PC-9 (cell line): ENCODE results near the gene CYLD. TPM values are rescaled to one million over a fixed set of nuclear protein-coding genes. Genes with fewer than 3 reads are reported as not detected.

ENCODE experiments used
- BruUV-seq: library from RNA; stranded (reverse); fragments of 400-500 nt; replicated peaks from 2 replicates; lab custom pipeline; 2021; lab: Mats Ljungman, UMichigan
- CTCF ChIA-PET: fragments of 300-600 bp; sonication (Branson Sonifier 250); formaldehyde crosslinking; loops from one replicate; lab custom pipeline; 2022; ENCODE audit warnings: antibody characterized with exemption; lab: Charles Lee
- POLR2A ChIA-PET: fragments of 300-600 bp; sonication (Branson Sonifier 250); formaldehyde crosslinking; loops from one replicate; lab custom pipeline; 2022; ENCODE audit warnings: antibody characterized with exemption; ENCODE audit not compliant: unreplicated experiment; lab: Charles Lee
- DNase-seq, 2 experiments: peaks; one replicate each; pipeline versions ENCODE4 v3.0.0 to v3.0.0-alpha.2; 2015 to 2022; ENCODE audit warnings: mixed read lengths in 1 of 2
- H2AFZ ChIP-seq: fragments of 200-600 bp; sonication (generic); 2 replicates; pipeline ENCODE4 v1.8.1; 2017; ENCODE audit warnings: antibody characterized with exemption
- H3F3A ChIP-seq: fragments of 200-600 bp; sonication (generic); 2 replicates; pipeline ENCODE4 v1.8.1; 2017; ENCODE audit warnings: antibody characterized with exemption, mild to moderate bottlenecking, low read depth; ENCODE audit not compliant: insufficient read depth
- H3K27ac ChIP-seq: fragments of 200-600 bp; sonication (generic); 2 replicates; pipeline ENCODE4 v1.6.1; 2016; ENCODE audit warnings: mixed run types
- H3K27me3 ChIP-seq: fragments of 200-600 bp; sonication (generic); 2 replicates; pipeline ENCODE4 v1.6.1; 2016; ENCODE audit warnings: low read depth, mixed run types; ENCODE audit not compliant: insufficient read depth
- H3K36me3 ChIP-seq: fragments of 200-600 bp; sonication (generic); 2 replicates; pipeline ENCODE4 v1.6.1; 2016; ENCODE audit warnings: low read depth, mixed run types
- H3K4me1 ChIP-seq: fragments of 200-600 bp; sonication (generic); replicated peaks from 2 replicates; pipeline ENCODE4 v1.6.1; 2016; ENCODE audit warnings: mixed run types; ENCODE audit not compliant: insufficient read depth
- H3K4me2 ChIP-seq: fragments of 200-600 bp; sonication (generic); 2 replicates; pipeline ENCODE4 v1.6.1; 2017; ENCODE audit warnings: mixed run types
- H3K4me3 ChIP-seq: fragments of 200-600 bp; sonication (generic); 2 replicates; pipeline ENCODE4 v1.6.1; 2016; ENCODE audit warnings: mixed run types
- H3K79me2 ChIP-seq: fragments of 200-600 bp; sonication (generic); 2 replicates; pipeline ENCODE4 v1.6.1; 2017; ENCODE audit warnings: low read depth, mixed run types
- H3K9me2 ChIP-seq: fragments of 200-600 bp; sonication (generic); 2 replicates; pipeline ENCODE4 v1.8.1; 2017; ENCODE audit warnings: mild to moderate bottlenecking; ENCODE audit not compliant: insufficient read depth
- H3K9me3 ChIP-seq: fragments of 200-600 bp; sonication (generic); 2 replicates; pipeline ENCODE4 v1.8.1; 2016; ENCODE audit warnings: low read depth; ENCODE audit not compliant: insufficient read depth
- H4K20me1 ChIP-seq: fragments of 200-600 bp; sonication (generic); 2 replicates; pipeline ENCODE4 v1.8.1; 2017; ENCODE audit not compliant: insufficient read depth
- CTCF ChIP-seq: fragments of 200-600 bp; sonication (generic); conservative IDR thresholded peaks from 2 replicates; pipeline ENCODE4 v1.6.1; 2017; ENCODE audit warnings: mixed run types, antibody characterized with exemption, mild to moderate bottlenecking, moderate library complexity
- EZH2 ChIP-seq: fragments of 200-600 bp; sonication (generic); IDR thresholded peaks from 2 replicates; pipeline ENCODE4 v1.8.0; 2017; ENCODE audit warnings: antibody characterized with exemption, low read depth
- intact Hi-C: fragments of 100-400 bp; cut with micrococcal nuclease; formaldehyde crosslinking; loops from one replicate; pipeline ENCODE4 v1.10.0; 2022; ENCODE audit not compliant: unreplicated experiment
- total RNA-seq: library from RNA; stranded (reverse); gene quantifications from 2 replicates; pipeline ENCODE4 v1.2.3, GENCODE V29; 2021

The CYLD gene
- total RNA-seq, 1 experiment from 2014 or later = 19.0 TPM

DNA sequence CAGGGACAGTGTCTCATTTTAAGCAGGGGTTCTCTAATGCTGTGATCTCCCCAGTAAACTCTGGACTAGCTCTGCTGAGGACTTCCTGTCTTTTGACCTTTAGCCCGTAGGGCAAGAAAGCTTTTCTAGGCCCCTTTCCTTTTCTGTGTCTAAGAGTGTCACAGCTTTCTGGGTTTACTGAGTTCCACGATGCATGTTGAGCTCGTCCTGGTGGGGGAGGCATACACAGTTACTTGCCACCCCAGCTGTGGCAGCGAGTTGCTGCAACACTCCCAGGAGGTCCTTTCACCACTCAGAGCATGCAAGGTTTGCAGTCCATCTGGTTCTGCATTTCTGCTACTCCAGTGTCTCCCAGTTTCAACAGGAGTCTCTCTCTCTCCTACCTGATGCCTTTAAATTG, 24.8 kb upstream of the CYLD start:
- intact Hi-C loops = loop anchor here (5.0 kb wide), 1 partner anchor 40 kb away; no protein-coding TSS in a partner anchor
- H3K36me3 ChIP-seq = no peaks in the 10 kb centered on the region
- peaks cover 41% of the 10 kb centered on the region for H3K4me1 ChIP-seq
- no peak overlapping the region for H3K4me2 ChIP-seq
- TF ChIP-seq CTCF (no peak), EZH2 (no peak)
- no peaks in the 10 kb centered on the region for H3K27me3 ChIP-seq
- ChIA-PET POLR2A (interaction anchor here (0.6 kb wide), 1 partner anchor 20 kb away, joined by 3 read pairs; no protein-coding TSS in a partner anchor), CTCF (no interaction called here)
- no peak overlapping the region for H3K27ac ChIP-seq
- no peaks in the 10 kb centered on the region for H3K79me2 ChIP-seq
- no peak overlapping the region for H3K4me3 ChIP-seq
- no peaks in the 10 kb centered on the region for H3K9me2 ChIP-seq
- no peaks in the 10 kb centered on the region for H4K20me1 ChIP-seq
- DNase-seq = no peak
- peaks cover 30% of the 10 kb centered on the region for H3F3A ChIP-seq
- no peaks in the 10 kb centered on the region for H3K9me3 ChIP-seq
- no peak overlapping the region for H2AFZ ChIP-seq
- no TSS peak for BruUV-seq

DNA sequence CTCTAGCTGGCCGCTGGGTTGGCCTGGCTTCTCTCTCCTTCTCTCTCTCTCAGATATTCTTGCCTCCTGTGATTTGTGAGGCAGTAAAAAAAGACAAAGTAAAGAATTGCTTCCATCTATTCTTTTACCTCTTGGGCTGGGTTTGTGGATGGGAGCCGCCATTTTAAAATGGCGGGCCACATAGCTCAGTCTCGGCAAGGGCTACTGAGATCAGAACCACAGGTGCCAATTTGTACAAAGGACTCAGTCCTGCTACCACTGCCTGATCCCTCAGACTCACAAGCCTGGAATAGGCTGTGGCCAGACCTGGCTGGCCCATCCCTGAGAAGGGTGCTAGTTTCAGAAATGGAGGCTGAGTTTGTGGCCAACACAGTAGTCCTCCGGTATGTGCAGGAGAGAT, 24.4 kb upstream of the CYLD start:
- POLR2A ChIA-PET = no interaction called here
- no peak for DNase-seq
- no peaks in the 10 kb centered on the region for H3K9me2 ChIP-seq

GRCh38 chr16:50718061-50718760, 23.7 kb upstream of the CYLD start:
- peaks cover 37% of the 10 kb centered on the region for H3F3A ChIP-seq
- H2AFZ ChIP-seq = no peak overlapping the region
- no peaks in the 10 kb centered on the region for H3K36me3 ChIP-seq
- no TSS peak for BruUV-seq
- DNase-seq = no peak
- H3K79me2 ChIP-seq = no peaks in the 10 kb centered on the region
- ChIA-PET CTCF (no interaction called here), POLR2A (interaction anchor here (0.6 to 1.5 kb wide), 2 partner anchors 23 to 468 kb away, joined by 9 to 13 read pairs; partner anchors contain the start of gene CYLD)
- intact Hi-C loops = loop anchor here (5.0 kb wide), 1 partner anchor 41 kb away; no protein-coding TSS in a partner anchor
- no peaks in the 10 kb centered on the region for H3K27me3 ChIP-seq
- H3K9me2 ChIP-seq = no peaks in the 10 kb centered on the region
- no peaks in the 10 kb centered on the region for H4K20me1 ChIP-seq
- no peak overlapping the region for H3K4me3 ChIP-seq
- H3K27ac ChIP-seq = 0 out of 2 replicates have a peak overlapping the region, but pooled peaks have one; percentile 93
- peaks cover 50% of the 10 kb centered on the region for H3K4me1 ChIP-seq
- peak overlapping the region; percentile 90 for H3K4me2 ChIP-seq
- TF ChIP-seq EZH2 (no peak), CTCF (no peak)
- H3K9me3 ChIP-seq = no peaks in the 10 kb centered on the region

More for the DNA sequence above, 24.4 kb upstream of the CYLD start:
- Histone ChIP-seq H3K27me3 (no peaks in the 10 kb centered on the region), H3K79me2 (no peaks in the 10 kb centered on the region), H3K9me3 (no peaks in the 10 kb centered on the region), H4K20me1 (no peaks in the 10 kb centered on the region), H3F3A (peaks cover 34% of the 10 kb centered on the region), H3K4me3 (no peak overlapping the region), H2AFZ (no peak overlapping the region), H3K27ac (no peak overlapping the region), H3K4me1 (peaks cover 45% of the 10 kb centered on the region), H3K4me2 (no peak overlapping the region), H3K36me3 (no peaks in the 10 kb centered on the region)
- TF ChIP-seq CTCF = no peak
- TF ChIP-seq EZH2 = no peak
- intact Hi-C loops = loop anchor here (5.0 kb wide), 1 partner anchor 40 kb away; no protein-coding TSS in a partner anchor
- CTCF ChIA-PET = no interaction called here
- no TSS peak for BruUV-seq
